SK-N-SH (cell line): ENCODE results near the gene G6PD. TPM values are rescaled to one million over a fixed set of nuclear protein-coding genes. Genes with fewer than 3 reads are reported as not detected.

Experiments used
- CTCF ChIA-PET: fragments of 300-600, 350-600 bp; formaldehyde crosslinking; extraction: SDS; loops from one replicate; lab custom pipeline; 2021; lab: Yijun Ruan, JAX
- POLR2A ChIA-PET: fragments of 350-600 bp; sonication (Branson Sonifier 250); formaldehyde crosslinking; extraction: SDS; loops from one replicate; lab custom pipeline; 2020; ENCODE audit warnings: antibody characterized with exemption, inconsistent platforms; lab: Yijun Ruan, JAX
- DNase-seq: peaks from one replicate; pipeline ENCODE4 v3.0.0; 2012
- H2AFZ ChIP-seq: fragments of 200-600 bp; sonication (generic); 2 replicates; pipeline ENCODE4 v1.8.1; 2016; ENCODE audit warnings: antibody characterized with exemption, mild to moderate bottlenecking, low read depth
- H3F3A ChIP-seq: fragments of 200-600 bp; sonication (generic); replicated peaks from 2 replicates; pipeline ENCODE3; 2016; ENCODE audit warnings: antibody characterized with exemption, mild to moderate bottlenecking; ENCODE audit not compliant: insufficient read depth
- H3K27ac ChIP-seq, 2 experiments: fragments of 200-500 bp in 1 of 2; fragments of 200-600 bp in 1 of 2; sonication (Bioruptor generic) in 1 of 2; sonication (generic), shearing (Covaris generic) in 1 of 2; 2 replicates each; pipeline versions ENCODE4 v1.5.1 to v1.6.1; 2014 to 2016; ENCODE audit warnings: low read depth in 2 of 2, inconsistent platforms in 1 of 2, low read length in 1 of 2, mild to moderate bottlenecking in 1 of 2, mixed read lengths in 1 of 2
- H3K27me3 ChIP-seq: fragments of 200-600 bp; sonication (generic), shearing (Covaris generic); 2 replicates; pipeline ENCODE4 v1.6.1; 2016; ENCODE audit warnings: mixed run types; ENCODE audit not compliant: insufficient read depth
- H3K36me3 ChIP-seq, 2 experiments: fragments of 200-500 bp in 1 of 2; fragments of 200-600 bp in 1 of 2; sonication (Bioruptor generic) in 1 of 2; sonication (generic) in 1 of 2; replicated peaks in 1 of 2; 2 replicates each; pipeline versions ENCODE3 to v1.5.1; 2014 to 2016; ENCODE audit warnings: low read length in 1 of 2, mild to moderate bottlenecking in 1 of 2; ENCODE audit not compliant: insufficient read depth in 2 of 2, control insufficient read depth in 1 of 2
- H3K4me1 ChIP-seq, 2 experiments: fragments of 200-500 bp in 1 of 2; fragments of 200-600 bp in 1 of 2; sonication (Bioruptor generic) in 1 of 2; sonication (generic), shearing (Covaris generic) in 1 of 2; 2 replicates each; pipeline versions ENCODE4 v1.5.1 to v1.6.1; 2014 to 2016; ENCODE audit warnings: low read depth in 1 of 2, low read length in 1 of 2, mixed run types in 1 of 2; ENCODE audit not compliant: insufficient read depth in 2 of 2, control insufficient read depth in 1 of 2
- H3K4me2 ChIP-seq: fragments of 200-600 bp; sonication (generic), shearing (Covaris generic); 2 replicates; pipeline ENCODE4 v1.6.1; 2017; ENCODE audit warnings: mixed run types
- H3K4me3 ChIP-seq, 2 experiments: fragments of 200-500 bp in 1 of 2; fragments of 200-600 bp in 1 of 2; sonication (Bioruptor generic) in 1 of 2; sonication (generic), shearing (Covaris generic) in 1 of 2; 2 replicates each; pipeline versions ENCODE4 v1.5.1 to v1.8.1; 2014 to 2016; ENCODE audit warnings: low read depth in 2 of 2, inconsistent platforms in 1 of 2, low read length in 1 of 2, mild to moderate bottlenecking in 1 of 2, mixed read lengths in 1 of 2, moderate library complexity in 1 of 2
- H3K79me2 ChIP-seq: fragments of 200-600 bp; sonication (generic); 2 replicates; pipeline ENCODE4 v1.8.1; 2017; ENCODE audit warnings: mild to moderate bottlenecking; ENCODE audit not compliant: insufficient read depth
- H3K9ac ChIP-seq: fragments of 200-600 bp; sonication (generic); 2 replicates; pipeline ENCODE4 v1.6.1; 2017; ENCODE audit warnings: mixed run types
- H3K9me2 ChIP-seq: fragments of 200-600 bp; sonication (generic); 2 replicates; pipeline ENCODE4 v1.6.1; 2017; ENCODE audit warnings: mixed run types
- H3K9me3 ChIP-seq: fragments of 200-600 bp; sonication (generic); 2 replicates; pipeline ENCODE4 v1.6.1; 2017; ENCODE audit warnings: mixed run types, mild to moderate bottlenecking, moderate library complexity
- H4K20me1 ChIP-seq: fragments of 200-600 bp; sonication (generic); 2 replicates; pipeline ENCODE4 v1.6.1; 2017; ENCODE audit warnings: mild to moderate bottlenecking, mixed run types; ENCODE audit not compliant: insufficient read depth
- ELF1 ChIP-seq: IDR thresholded peaks from 2 replicates; pipeline ENCODE4 v1.4.0; 2012
- EP300 ChIP-seq, 2 experiments: IDR thresholded peaks; 2 replicates each; pipeline versions ENCODE4 v1.4.0 to v1.6.1; 2012; ENCODE audit warnings: borderline replicate concordance in 1 of 2, low read depth in 1 of 2, low read length in 1 of 2
- FOXJ3 ChIP-seq: sonication (generic); formaldehyde crosslinking; IDR thresholded peaks from 2 replicates; pipeline ENCODE4 v1.5.1; 2020; ENCODE audit warnings: mild to moderate bottlenecking, missing genetic modification reagents
- IRF3 ChIP-seq: fragments of 150-350 bp; IDR thresholded peaks from 2 replicates; pipeline ENCODE4 v1.6.1; 2016; ENCODE audit warnings: mild to moderate bottlenecking, low read depth, low read length
- JUND ChIP-seq: IDR thresholded peaks from 2 replicates; pipeline ENCODE4 v1.4.0; 2012
- NFIC ChIP-seq: IDR thresholded peaks from 2 replicates; pipeline ENCODE4 v1.4.0; 2012; ENCODE audit warnings: borderline replicate concordance
- NRF1 ChIP-seq: IDR thresholded peaks from 2 replicates; pipeline ENCODE4 v1.6.1; 2012; ENCODE audit warnings: low read depth, mild to moderate bottlenecking, low read length
- POLR2AphosphoS5 ChIP-seq: IDR thresholded peaks from 2 replicates; pipeline ENCODE4 v1.6.1; 2012; ENCODE audit warnings: low read depth, low read length
- RAD21 ChIP-seq: IDR thresholded peaks from 2 replicates; pipeline ENCODE4 v1.6.1; 2012; ENCODE audit warnings: mild to moderate bottlenecking, low read length
- REST ChIP-seq: IDR thresholded peaks from 2 replicates; pipeline ENCODE4 v1.6.1; 2012; ENCODE audit warnings: mild to moderate bottlenecking, low read depth, low read length, moderate library complexity
- SIN3A ChIP-seq: IDR thresholded peaks from 2 replicates; pipeline ENCODE4 v1.6.1; 2012; ENCODE audit warnings: low read depth, mild to moderate bottlenecking, low read length, moderate library complexity, borderline replicate concordance
- TCF12 ChIP-seq: IDR thresholded peaks from 2 replicates; pipeline ENCODE4 v1.4.0; 2012
- USF1 ChIP-seq: IDR thresholded peaks from 2 replicates; pipeline ENCODE4 v1.4.0; 2012; ENCODE audit warnings: low read depth, borderline replicate concordance
- USF2 ChIP-seq: fragments of 150-350 bp; IDR thresholded peaks from 2 replicates; pipeline ENCODE4 v1.6.1; 2017; ENCODE audit warnings: antibody characterized with exemption, low read length, low read depth, borderline replicate concordance
- WGBS: methylation state at CpG from one replicate; pipeline ENCODE4 v1.1.6; 2017; ENCODE audit warnings: low lambda C conversion rate; 5-methylcytosine and 5-hydroxymethylcytosine counted together
- polyA plus RNA-seq, 3 experiments: library from polyadenylated mRNA; depleted of rRNA; stranded (reverse); fragments of >200 nt; gene quantifications; 2 replicates each; pipeline ENCODE4 v1.2.3, GENCODE V29; 2012
- TF ChIP-seq, protein P1 (sequence below): IDR thresholded peaks from 2 replicates; pipeline ENCODE4; 2012
- TF ChIP-seq, protein P2 (sequence below): fragments of 200-600 bp; sonication (generic); IDR thresholded peaks from 2 replicates; pipeline ENCODE4 v1.6.1; 2017; ENCODE audit warnings: antibody characterized with exemption, mild to moderate bottlenecking, moderate library complexity
- TF ChIP-seq, protein P3 (sequence below): IDR thresholded peaks from 2 replicates; pipeline ENCODE4 v1.4.0; 2012; ENCODE audit warnings: low read depth, borderline replicate concordance

G6PD gene
- polyA plus RNA-seq, 1 of the 3 experiments (the other 2 are of a cell fraction): 131 TPM

- Histone ChIP-seq H3K9me2 (no peaks in the 10 kb centered on the region), H3K79me2 (no peaks in the 10 kb centered on the region), H3K27ac (no peak overlapping the region), H3K4me2 (no peak overlapping the region), H3K9me3 (no peaks in the 10 kb centered on the region), H2AFZ (no peak overlapping the region), H3K4me3 (no peak overlapping the region), H3K9ac (no peak overlapping the region), H3K36me3 (no peaks in the 10 kb centered on the region), H4K20me1 (no peaks in the 10 kb centered on the region), H3K4me1 (no peaks in the 10 kb centered on the region), H3K27me3 (peaks cover 6% of the 10 kb centered on the region; the same call in 1 of the 2 replicates), H3F3A (no peaks in the 10 kb centered on the region)
- 18% methylated on average over 3 of the region's 3 CpGs for WGBS
- no peak for DNase-seq
- ChIA-PET CTCF (no interaction called here), POLR2A (no interaction called here)
- no peak for TF ChIP-seq POLR2AphosphoS5
- TF ChIP-seq USF1: no peak
- no peak for TF ChIP-seq RAD21
- TF ChIP-seq USF2: no peak
- no peak for TF ChIP-seq REST
- TF ChIP-seq TCF12: no peak
- no peak for TF ChIP-seq EP300 (IDR thresholded peaks at IDR 0.05; ENCODE audit: borderline replicate concordance in 1 of 2, low read depth in 1 of 2, low read length in 1 of 2)
- TF ChIP-seq, protein P1, sequence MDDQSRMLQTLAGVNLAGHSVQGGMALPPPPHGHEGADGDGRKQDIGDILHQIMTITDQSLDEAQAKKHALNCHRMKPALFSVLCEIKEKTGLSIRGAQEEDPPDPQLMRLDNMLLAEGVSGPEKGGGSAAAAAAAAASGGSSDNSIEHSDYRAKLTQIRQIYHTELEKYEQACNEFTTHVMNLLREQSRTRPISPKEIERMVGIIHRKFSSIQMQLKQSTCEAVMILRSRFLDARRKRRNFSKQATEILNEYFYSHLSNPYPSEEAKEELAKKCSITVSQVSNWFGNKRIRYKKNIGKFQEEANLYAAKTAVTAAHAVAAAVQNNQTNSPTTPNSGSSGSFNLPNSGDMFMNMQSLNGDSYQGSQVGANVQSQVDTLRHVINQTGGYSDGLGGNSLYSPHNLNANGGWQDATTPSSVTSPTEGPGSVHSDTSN: no peak
- TF ChIP-seq ELF1: no peak
- TF ChIP-seq IRF3: no peak
- no peak for TF ChIP-seq SIN3A
- TF ChIP-seq, protein P2, sequence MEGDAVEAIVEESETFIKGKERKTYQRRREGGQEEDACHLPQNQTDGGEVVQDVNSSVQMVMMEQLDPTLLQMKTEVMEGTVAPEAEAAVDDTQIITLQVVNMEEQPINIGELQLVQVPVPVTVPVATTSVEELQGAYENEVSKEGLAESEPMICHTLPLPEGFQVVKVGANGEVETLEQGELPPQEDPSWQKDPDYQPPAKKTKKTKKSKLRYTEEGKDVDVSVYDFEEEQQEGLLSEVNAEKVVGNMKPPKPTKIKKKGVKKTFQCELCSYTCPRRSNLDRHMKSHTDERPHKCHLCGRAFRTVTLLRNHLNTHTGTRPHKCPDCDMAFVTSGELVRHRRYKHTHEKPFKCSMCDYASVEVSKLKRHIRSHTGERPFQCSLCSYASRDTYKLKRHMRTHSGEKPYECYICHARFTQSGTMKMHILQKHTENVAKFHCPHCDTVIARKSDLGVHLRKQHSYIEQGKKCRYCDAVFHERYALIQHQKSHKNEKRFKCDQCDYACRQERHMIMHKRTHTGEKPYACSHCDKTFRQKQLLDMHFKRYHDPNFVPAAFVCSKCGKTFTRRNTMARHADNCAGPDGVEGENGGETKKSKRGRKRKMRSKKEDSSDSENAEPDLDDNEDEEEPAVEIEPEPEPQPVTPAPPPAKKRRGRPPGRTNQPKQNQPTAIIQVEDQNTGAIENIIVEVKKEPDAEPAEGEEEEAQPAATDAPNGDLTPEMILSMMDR: no peak
- TF ChIP-seq FOXJ3 (CRISPR knock-in tag): no peak
- TF ChIP-seq JUND: no peak
- no peak for TF ChIP-seq NFIC
- TF ChIP-seq, protein P3, sequence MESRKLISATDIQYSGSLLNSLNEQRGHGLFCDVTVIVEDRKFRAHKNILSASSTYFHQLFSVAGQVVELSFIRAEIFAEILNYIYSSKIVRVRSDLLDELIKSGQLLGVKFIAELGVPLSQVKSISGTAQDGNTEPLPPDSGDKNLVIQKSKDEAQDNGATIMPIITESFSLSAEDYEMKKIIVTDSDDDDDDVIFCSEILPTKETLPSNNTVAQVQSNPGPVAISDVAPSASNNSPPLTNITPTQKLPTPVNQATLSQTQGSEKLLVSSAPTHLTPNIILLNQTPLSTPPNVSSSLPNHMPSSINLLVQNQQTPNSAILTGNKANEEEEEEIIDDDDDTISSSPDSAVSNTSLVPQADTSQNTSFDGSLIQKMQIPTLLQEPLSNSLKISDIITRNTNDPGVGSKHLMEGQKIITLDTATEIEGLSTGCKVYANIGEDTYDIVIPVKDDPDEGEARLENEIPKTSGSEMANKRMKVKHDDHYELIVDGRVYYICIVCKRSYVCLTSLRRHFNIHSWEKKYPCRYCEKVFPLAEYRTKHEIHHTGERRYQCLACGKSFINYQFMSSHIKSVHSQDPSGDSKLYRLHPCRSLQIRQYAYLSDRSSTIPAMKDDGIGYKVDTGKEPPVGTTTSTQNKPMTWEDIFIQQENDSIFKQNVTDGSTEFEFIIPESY: no peak
- TF ChIP-seq NRF1: no peak
These were observed 43.7 kb downstream of the G6PD start for GRCh38 chrX:154502989-154503388.
